DOHH2 (cell line): ENCODE data around the gene PDZRN3.

ENCODE experiments used
- H3F3A ChIP-seq: fragments of 200-600 bp; sonication (generic), shearing (Covaris generic); 2 replicates; pipeline ENCODE4 v1.6.0; 2016; ENCODE audit warnings: antibody characterized with exemption, mild to moderate bottlenecking; ENCODE audit not compliant: control insufficient read depth, insufficient read depth
- H3K27ac ChIP-seq: fragments of 200-600 bp; sonication (generic); 2 replicates; pipeline ENCODE4 v1.5.1; 2014; ENCODE audit warnings: low read depth, mild to moderate bottlenecking, low read length, moderate library complexity
- H3K27me3 ChIP-seq: fragments of 200-600 bp; sonication (generic); 2 replicates; pipeline ENCODE4 v1.6.1; 2014; ENCODE audit warnings: mild to moderate bottlenecking, low read length, mixed read lengths; ENCODE audit not compliant: control insufficient read depth
- H3K36me3 ChIP-seq: fragments of 200-600 bp; sonication (generic); 2 replicates; pipeline ENCODE4 v1.6.1; 2014; ENCODE audit warnings: mild to moderate bottlenecking, low read length, moderate library complexity, mixed read lengths; ENCODE audit not compliant: control insufficient read depth
- H3K4me1 ChIP-seq: fragments of 200-600 bp; sonication (generic); 2 replicates; pipeline ENCODE4 v1.6.1; 2014; ENCODE audit warnings: mild to moderate bottlenecking, low read length, mixed read lengths; ENCODE audit not compliant: control insufficient read depth
- H3K4me2 ChIP-seq: fragments of 200-600 bp; sonication (generic); 2 replicates; pipeline ENCODE4 v1.6.0; 2014; ENCODE audit warnings: mild to moderate bottlenecking, low read length, moderate library complexity
- H3K4me3 ChIP-seq: fragments of 200-600 bp; sonication (generic); 2 replicates; pipeline ENCODE4 v1.5.1; 2014; ENCODE audit warnings: mild to moderate bottlenecking, low read length, mixed read lengths
- H3K79me2 ChIP-seq: fragments of 200-600 bp; sonication (generic); 2 replicates; pipeline ENCODE4 v1.6.1; 2014; ENCODE audit warnings: mild to moderate bottlenecking, low read length, mixed read lengths; ENCODE audit not compliant: control insufficient read depth
- H3K9me2 ChIP-seq: fragments of 200-600 bp; sonication (generic); replicated peaks from 2 replicates; pipeline ENCODE4 v1.6.1; 2014; ENCODE audit warnings: mild to moderate bottlenecking, low read length, mixed read lengths; ENCODE audit not compliant: control insufficient read depth
- H3K9me3 ChIP-seq: fragments of 200-600 bp; sonication (generic); 2 replicates; pipeline ENCODE4 v1.6.1; 2014; ENCODE audit warnings: antibody characterized with exemption, low read length, mixed read lengths; ENCODE audit not compliant: control insufficient read depth, insufficient read depth
- H4K20me1 ChIP-seq: fragments of 200-600 bp; sonication (generic); 2 replicates; pipeline ENCODE4 v1.6.0; 2014; ENCODE audit warnings: low read depth, mild to moderate bottlenecking, antibody characterized with exemption, low read length, moderate library complexity; ENCODE audit not compliant: control insufficient read depth, insufficient read depth
- EZH2phosphoT487 ChIP-seq: fragments of 200-600 bp; sonication (generic); IDR thresholded peaks from 2 replicates; pipeline ENCODE4 v1.6.1; 2017; ENCODE audit warnings: borderline replicate concordance, mild to moderate bottlenecking, antibody characterized with exemption, low read length, moderate library complexity, mixed read lengths
- TF ChIP-seq, protein P1 (sequence below): fragments of 200-600 bp; sonication (generic); IDR thresholded peaks from one replicate; pipeline ENCODE4 v1.5.1; 2014; ENCODE audit warnings: antibody characterized with exemption, mild to moderate bottlenecking, low read depth, low read length; ENCODE audit not compliant: poor library complexity, severe bottlenecking

PDZRN3 gene

DNA sequence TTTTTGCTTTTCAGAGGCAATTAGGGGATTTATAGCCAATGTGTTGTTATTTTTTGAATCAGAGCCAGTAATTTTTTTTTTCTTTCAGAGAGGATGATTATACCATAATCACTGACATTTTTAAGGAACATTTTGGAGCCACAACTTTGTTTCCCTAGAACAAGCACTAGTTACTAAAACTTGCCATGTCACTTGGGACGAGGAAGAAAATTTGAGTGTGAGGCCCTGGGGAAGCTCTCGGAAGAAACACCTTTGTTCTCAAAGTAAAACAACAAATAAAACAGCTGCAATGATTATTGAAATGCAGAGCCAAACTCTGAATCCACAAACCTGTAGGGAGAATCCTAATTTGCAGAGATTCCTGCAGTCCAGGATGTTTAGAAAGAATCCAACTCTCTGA is 69.7 kb downstream of the PDZRN3 start:
- Histone ChIP-seq H3K9me3 (no peaks in the 10 kb centered on the region), H3K4me2 (no peak overlapping the region), H3K9me2 (no peaks in the 10 kb centered on the region), H3K27me3 (no peaks in the 10 kb centered on the region), H3K36me3 (no peaks in the 10 kb centered on the region), H3K79me2 (no peaks in the 10 kb centered on the region), H3K4me3 (no peak overlapping the region), H3K4me1 (no peaks in the 10 kb centered on the region), H3F3A (no peaks in the 10 kb centered on the region), H3K27ac (no peak overlapping the region), H4K20me1 (no peaks in the 10 kb centered on the region; the same call in 1 of the 2 replicates)
- TF ChIP-seq, protein P1, sequence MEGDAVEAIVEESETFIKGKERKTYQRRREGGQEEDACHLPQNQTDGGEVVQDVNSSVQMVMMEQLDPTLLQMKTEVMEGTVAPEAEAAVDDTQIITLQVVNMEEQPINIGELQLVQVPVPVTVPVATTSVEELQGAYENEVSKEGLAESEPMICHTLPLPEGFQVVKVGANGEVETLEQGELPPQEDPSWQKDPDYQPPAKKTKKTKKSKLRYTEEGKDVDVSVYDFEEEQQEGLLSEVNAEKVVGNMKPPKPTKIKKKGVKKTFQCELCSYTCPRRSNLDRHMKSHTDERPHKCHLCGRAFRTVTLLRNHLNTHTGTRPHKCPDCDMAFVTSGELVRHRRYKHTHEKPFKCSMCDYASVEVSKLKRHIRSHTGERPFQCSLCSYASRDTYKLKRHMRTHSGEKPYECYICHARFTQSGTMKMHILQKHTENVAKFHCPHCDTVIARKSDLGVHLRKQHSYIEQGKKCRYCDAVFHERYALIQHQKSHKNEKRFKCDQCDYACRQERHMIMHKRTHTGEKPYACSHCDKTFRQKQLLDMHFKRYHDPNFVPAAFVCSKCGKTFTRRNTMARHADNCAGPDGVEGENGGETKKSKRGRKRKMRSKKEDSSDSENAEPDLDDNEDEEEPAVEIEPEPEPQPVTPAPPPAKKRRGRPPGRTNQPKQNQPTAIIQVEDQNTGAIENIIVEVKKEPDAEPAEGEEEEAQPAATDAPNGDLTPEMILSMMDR: no peak
- no peak for TF ChIP-seq EZH2phosphoT487

DNA sequence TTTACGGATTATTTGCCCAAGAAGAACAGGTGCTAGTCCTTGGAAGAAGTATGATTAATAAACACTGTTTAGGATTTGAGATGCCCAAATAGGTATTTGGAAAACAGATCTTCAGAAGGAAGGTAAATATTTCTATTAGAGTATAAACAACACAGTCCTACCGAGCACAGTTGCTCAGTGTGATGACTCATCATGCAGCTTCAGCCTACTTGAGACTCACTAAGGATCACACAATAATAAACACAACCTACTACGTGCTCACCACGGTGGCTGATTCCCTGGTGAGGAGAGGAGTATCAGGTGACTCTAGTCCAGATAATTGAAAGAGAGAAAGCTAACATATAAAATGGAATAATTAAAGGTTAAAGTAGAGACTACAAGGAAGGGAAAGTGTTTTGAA is 72.0 kb downstream of the PDZRN3 start:
- no peaks in the 10 kb centered on the region for H3K9me2 ChIP-seq
- TF ChIP-seq, protein P1: no peak
- no peak for TF ChIP-seq EZH2phosphoT487
- H3K36me3 ChIP-seq: no peaks in the 10 kb centered on the region
- no peak overlapping the region for H3K4me3 ChIP-seq
- H3F3A ChIP-seq: no peaks in the 10 kb centered on the region
- H3K4me2 ChIP-seq: no peak overlapping the region
- no peaks in the 10 kb centered on the region for H3K9me3 ChIP-seq
- no peaks in the 10 kb centered on the region for H3K4me1 ChIP-seq
- no peaks in the 10 kb centered on the region; the same call in 1 of the 2 replicates for H4K20me1 ChIP-seq
- no peak overlapping the region for H3K27ac ChIP-seq
- no peaks in the 10 kb centered on the region for H3K79me2 ChIP-seq
- H3K27me3 ChIP-seq: no peaks in the 10 kb centered on the region

DNA sequence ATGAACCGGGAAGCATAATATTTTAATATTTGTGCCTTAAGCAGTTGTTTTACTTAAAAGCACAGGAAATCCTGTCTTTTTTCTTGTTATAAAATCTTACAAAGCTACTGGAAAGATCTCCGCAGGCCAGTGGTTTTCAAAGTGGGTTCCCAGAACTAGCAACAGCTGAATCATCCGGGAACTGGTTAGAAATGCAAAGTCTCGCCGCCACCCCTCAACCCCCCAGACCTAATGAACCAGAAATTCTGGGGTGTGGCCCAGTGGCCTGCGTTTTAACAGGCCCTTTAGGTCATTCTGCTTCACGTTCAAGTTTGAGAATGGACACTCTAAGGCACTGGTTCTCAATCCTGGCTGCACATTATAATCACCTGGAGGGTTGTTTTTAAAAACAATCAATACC is 74.7 kb downstream of the PDZRN3 start:
- no peak for TF ChIP-seq EZH2phosphoT487
- TF ChIP-seq, protein P1: no peak
- H3K4me1 ChIP-seq: no peaks in the 10 kb centered on the region
- H3K36me3 ChIP-seq: no peaks in the 10 kb centered on the region
- H3K27me3 ChIP-seq: no peaks in the 10 kb centered on the region
- no peak overlapping the region for H3K27ac ChIP-seq
- H3K9me3 ChIP-seq: no peaks in the 10 kb centered on the region
- H3K79me2 ChIP-seq: no peaks in the 10 kb centered on the region
- no peaks in the 10 kb centered on the region for H3K9me2 ChIP-seq
- H3K4me3 ChIP-seq: no peak overlapping the region
- H3F3A ChIP-seq: no peaks in the 10 kb centered on the region
- H3K4me2 ChIP-seq: no peak overlapping the region
- no peaks in the 10 kb centered on the region; the same call in 1 of the 2 replicates for H4K20me1 ChIP-seq
